Measurements from ENCODE around the gene LMX1B. TPM values are rescaled to one million over a fixed set of nuclear protein-coding genes. Genes with fewer than 3 reads are reported as not detected.

The LMX1B gene
- total RNA-seq, 1 donor from 2014 or later = 0.52 TPM

- TF ChIP-seq CTCF (conservative IDR thresholded peaks at IDR 0.05; ENCODE audit: low read depth, low read length) = no peak
- no peak for DNase-seq (ENCODE audit: low read depth)
- no peak overlapping the region for H3K4me3 ChIP-seq (ENCODE audit: low read depth, low read length)
Measured at GRCh38 chr9:126581893-126582292, 31.8 kb upstream of the LMX1B start.

- no peak for TF ChIP-seq CTCF (conservative IDR thresholded peaks at IDR 0.05; ENCODE audit: low read depth, low read length)
- no peak overlapping the region for H3K4me3 ChIP-seq (ENCODE audit: low read depth, low read length)
- no peak for DNase-seq (ENCODE audit: low read depth)
Measured at GRCh38 chr9:126582427-126582826, 31.3 kb upstream of the LMX1B start.

GRCh38 chr9:126583144-126583760 lies 30.5 kb upstream of the LMX1B start:
- no peak overlapping the region for H3K4me3 ChIP-seq (ENCODE audit: low read depth, low read length)
- DNase-seq (ENCODE audit: low read depth) = no peak
- no peak for TF ChIP-seq CTCF (conservative IDR thresholded peaks at IDR 0.05; ENCODE audit: low read depth, low read length)

GRCh38 chr9:126584611-126585010 lies 29.1 kb upstream of the LMX1B start:
- no peak for DNase-seq (ENCODE audit: low read depth)
- no peak for TF ChIP-seq CTCF (conservative IDR thresholded peaks at IDR 0.05; ENCODE audit: low read depth, low read length)

GRCh38 chr9:126586236-126586635 lies 27.5 kb upstream of the LMX1B start:
- DNase-seq (ENCODE audit: low read depth) = no peak
- H3K4me3 ChIP-seq (ENCODE audit: low read depth, low read length) = no peak overlapping the region
- TF ChIP-seq CTCF (conservative IDR thresholded peaks at IDR 0.05; ENCODE audit: low read depth, low read length) = no peak

More at GRCh38 chr9:126584611-126585010, 29.1 kb upstream of the LMX1B start:
- no peak overlapping the region for H3K4me3 ChIP-seq (ENCODE audit: low read depth, low read length)

- no peak for DNase-seq (ENCODE audit: low read depth)
- no peak overlapping the region for H3K4me3 ChIP-seq (ENCODE audit: low read depth, low read length)
- TF ChIP-seq CTCF (conservative IDR thresholded peaks at IDR 0.05; ENCODE audit: low read depth, low read length) = no peak
Measured at GRCh38 chr9:126587187-126588185, 26.2 kb upstream of the LMX1B start.
